NCI-H2171 treated with DMSO at 0.1 percent for 48 hours (cell line): ENCODE data around the gene GPRIN2.
A peak's percentile ranks its signal among the peaks of the same experiment; 100 is the strongest.
"Not testable (repeated sequence)": the region's sequence is repeated elsewhere in the genome, so short reads cannot be mapped to it uniquely, and the experiment has no call there.

Experiments used
- DNase-seq: peaks from one replicate; lab custom pipeline; 2025; lab: John Stamatoyannopoulos, UW

GPRIN2 gene

GRCh38 chr10:46567151-46567550, 10.7 kb upstream of the GPRIN2 start:
- DNase-seq: not testable (repeated sequence)

DNA sequence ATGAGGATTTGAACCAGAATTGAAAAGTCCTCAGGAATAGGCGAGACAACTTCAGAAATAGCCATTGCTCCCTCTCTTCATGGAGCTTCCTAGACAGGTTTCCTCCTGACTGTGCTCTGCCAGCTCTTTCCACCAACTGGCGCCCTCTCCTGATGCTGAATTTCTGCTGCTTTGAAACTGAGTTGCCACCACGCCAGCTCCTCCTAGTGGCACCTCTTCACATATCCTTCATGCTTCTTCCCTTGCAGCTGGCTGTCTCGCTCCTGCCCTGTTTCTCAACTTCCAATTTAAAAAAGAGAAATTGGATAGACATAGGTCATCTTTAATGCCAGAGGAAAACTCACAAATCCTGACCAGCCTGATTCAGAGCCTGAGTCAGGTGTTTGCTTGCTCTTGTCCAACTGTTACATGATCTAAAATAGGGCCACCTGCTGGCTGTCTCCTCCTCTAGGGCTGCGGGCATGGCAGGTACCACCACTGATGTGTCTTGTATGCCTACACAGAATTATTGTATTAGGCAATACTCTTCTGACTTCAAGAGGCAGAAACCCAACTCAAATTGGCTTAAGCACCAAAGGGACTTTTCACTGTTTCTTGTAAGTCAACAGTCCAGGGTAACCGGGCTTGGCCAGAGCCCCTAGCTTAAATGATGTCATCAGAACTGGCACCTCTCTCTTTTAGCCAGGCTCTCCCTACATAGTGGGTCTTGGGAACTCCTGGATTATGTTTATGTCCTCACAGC, 9.3 kb upstream of the GPRIN2 start:
- DNase-seq: peak; percentile 52

GRCh38 chr10:46560952-46561351, 4.5 kb upstream of the GPRIN2 start:
- no peak for DNase-seq

DNA sequence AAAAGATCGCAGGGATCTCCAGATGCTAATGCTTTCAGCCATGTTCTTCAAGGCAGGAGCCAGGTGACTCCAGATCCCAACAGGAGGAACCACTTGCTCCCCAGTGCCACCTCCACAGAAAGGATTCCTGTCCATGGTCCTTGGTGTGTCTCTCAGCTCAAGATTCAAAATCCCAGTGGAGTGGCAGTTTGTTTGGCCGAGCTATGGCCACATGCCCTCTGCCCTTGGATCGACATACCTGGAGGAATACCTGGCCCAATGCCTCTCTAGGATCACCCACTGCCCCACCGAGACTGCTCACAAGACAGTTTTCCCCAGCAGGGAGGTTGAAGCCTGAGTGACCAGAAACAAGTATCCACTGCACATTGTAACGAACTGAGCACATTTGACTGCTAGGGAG, 3.9 kb upstream of the GPRIN2 start:
- no peak for DNase-seq

DNA sequence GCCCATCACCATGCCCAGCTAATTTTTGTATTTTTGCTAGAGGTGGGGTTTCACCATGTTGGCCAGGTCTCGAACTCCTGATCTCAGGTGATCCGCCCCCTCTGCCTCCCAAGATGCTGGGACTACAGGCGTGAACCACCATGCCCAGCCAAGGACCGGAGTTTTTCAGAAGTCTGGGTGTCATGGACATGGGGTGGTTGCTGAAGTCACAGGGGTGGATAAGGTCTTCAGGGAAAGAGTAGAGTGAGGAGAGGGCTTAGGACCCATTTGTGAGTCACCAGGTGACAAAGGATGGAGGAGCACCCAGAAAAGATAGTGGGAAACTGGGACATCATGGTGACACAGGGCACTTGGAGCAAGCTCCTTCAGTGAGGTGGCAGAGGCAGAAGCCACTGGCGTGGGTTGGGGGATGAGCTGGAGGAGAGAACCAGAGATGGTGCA, 2.8 kb upstream of the GPRIN2 start:
- DNase-seq: no peak

- no peak for DNase-seq
Measured at GRCh38 chr10:46558392-46559185, 2.1 kb upstream of the GPRIN2 start.

DNA sequence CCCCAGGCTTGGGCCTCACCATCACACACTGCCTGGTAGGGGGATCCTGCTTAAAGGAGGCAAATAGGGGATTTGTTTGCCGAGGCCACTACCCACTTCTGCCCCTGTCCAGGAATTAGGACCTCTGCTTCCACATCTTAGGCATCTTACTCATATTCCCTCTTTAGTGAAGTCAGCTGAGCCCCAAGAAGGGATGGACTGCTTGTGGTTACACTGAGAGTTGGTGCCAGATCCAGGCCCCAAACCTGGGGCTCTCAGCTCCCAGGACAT, 1.6 kb upstream of the GPRIN2 start:
- no peak for DNase-seq

GRCh38 chr10:46557319-46558121, 1.1 kb upstream of the GPRIN2 start:
- no peak for DNase-seq

DNA sequence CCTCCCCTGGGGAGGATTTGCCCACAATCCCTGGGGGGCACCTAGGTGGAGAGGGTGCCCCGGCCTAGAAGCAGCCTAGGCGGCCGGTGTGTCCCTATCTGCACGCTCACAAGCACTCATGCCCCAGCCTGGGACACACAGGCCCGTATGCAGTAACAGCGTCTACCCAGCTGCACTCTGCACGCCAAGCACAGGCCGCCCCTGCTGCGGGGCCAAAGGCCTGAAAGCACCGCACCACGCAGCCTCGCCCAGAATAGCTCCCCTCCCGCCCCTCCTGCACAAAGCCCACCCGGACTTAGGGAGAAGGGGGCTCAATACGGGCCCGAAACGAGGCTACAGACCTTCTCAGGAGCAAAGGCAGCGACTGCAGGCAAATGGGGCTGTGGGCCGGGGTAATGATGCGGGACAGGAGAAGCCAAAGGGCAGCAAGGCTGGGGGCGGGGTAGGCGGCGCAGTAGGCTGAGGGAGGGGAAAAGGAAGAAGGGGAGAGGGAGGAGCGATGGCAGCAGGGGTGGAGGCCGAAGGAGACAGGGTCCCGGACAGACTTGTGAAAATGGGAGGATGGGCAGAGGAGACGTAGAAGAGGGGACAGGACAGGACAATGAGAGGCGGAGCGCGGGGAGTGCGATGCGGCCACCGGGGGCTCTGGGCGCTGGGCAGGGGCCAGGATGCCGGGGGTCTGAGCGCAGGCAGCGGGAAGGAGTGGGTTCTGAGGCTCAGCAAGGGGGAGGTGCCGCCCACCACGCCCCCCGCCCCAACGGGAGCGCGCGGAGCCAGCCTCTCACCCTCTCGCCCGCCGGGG, 544 bp downstream of the GPRIN2 start:
- DNase-seq: peak; percentile 20

DNA sequence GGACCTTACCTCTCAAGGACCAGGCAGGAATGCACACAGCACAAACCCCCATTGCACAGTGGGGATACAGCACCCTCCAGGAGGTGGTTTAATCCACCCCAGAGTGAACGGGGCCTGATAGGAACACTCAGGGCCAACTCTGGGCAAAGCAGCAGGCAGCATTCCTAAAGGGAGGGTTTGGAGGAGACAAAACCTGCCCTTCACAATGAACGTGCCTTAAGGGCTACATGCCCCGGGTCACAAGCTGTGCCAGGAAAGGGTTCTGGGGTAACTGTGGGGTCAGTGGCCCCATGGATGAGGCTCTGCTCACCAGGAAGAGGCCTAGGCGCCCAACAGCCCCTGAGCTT, 1.1 kb downstream of the GPRIN2 start:
- no peak for DNase-seq

GRCh38 chr10:46554166-46554781, 2.2 kb downstream of the GPRIN2 start:
- no peak for DNase-seq

- no peak for DNase-seq
Measured at GRCh38 chr10:46553238-46554049, 3.0 kb downstream of the GPRIN2 start.

- no peak for DNase-seq
Measured at GRCh38 chr10:46552526-46553237, 3.8 kb downstream of the GPRIN2 start.

DNA sequence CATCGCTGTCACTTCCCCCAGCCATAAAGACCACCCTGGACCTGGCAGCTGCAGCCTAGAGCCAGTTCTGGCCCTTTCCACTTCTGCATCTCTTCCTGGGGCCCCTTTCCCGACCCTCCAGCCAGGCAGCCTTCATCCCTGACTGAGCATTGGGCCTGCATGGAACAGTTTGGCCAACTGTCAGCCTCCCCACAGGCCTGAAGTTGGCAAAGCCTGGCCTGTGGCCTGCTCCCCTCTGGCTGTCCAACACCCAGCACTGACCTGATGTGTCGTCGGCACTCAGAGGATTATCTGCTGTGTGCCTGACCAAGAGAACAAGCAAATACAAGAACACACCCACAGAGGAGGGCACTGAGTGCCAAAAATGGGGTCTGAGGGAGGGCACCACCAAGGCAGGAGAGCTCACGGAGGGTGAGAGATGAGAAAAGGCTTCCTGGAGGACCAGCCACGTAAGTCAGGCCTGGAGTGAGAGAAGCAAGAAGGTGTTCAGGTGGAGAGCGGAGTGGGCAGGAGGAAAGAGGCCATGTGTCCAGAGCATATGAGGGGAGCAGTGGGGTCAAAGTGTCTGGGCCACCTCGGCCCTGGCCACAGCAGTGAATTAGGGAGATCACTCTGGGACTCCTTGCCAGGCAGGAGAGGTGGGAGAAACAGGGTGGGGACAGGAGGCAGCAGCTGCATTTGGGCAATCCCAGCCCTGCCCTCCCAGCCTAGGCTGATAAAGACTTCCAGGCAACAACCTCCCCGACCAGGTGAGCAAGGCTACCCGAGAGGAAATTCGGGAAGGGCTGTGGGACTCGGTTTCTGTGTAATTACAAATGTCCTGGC, 4.5 kb downstream of the GPRIN2 start:
- DNase-seq: no peak

DNA sequence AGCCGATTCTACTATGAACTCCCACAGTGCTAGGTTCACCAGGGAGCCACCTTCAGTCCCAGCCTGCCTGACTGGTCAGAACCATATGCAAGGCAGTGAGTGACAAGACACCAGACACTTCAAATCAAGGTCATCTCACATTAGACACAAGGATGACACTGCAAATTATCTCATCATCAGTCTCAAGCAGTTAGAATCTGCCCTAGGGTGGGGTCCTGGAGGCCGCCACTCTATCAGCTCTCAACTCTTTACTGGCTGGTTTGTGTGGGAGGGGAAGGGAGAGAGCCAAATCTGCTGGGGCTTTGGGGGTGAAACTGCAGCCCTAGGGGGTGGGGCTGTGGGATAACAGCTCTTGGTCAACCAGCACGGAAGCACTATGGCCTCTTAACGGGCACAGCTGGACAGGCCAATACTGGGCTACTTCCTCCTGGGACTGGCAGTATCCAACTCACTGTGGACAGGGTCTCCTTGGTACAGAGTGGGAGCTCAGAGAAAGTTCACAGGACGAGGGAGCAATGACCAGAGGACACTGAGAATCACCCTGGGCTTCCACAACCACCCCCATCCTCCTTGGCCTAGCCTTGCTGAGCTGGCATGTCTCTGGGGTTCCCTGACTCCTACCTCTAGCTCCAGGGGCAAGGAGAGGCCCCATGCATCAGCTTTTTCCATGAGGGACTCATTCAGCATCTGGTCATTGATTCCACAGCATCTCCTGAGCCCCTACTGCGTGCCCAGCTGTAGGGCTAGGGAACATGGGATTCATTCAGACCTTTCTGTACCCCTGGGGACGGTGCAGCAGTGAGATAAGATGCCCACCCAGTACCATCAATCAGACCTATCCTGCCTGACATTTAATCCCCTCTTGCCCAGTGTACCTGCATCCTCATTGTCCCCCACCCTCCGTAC, 5.4 kb downstream of the GPRIN2 start:
- no peak for DNase-seq

DNA sequence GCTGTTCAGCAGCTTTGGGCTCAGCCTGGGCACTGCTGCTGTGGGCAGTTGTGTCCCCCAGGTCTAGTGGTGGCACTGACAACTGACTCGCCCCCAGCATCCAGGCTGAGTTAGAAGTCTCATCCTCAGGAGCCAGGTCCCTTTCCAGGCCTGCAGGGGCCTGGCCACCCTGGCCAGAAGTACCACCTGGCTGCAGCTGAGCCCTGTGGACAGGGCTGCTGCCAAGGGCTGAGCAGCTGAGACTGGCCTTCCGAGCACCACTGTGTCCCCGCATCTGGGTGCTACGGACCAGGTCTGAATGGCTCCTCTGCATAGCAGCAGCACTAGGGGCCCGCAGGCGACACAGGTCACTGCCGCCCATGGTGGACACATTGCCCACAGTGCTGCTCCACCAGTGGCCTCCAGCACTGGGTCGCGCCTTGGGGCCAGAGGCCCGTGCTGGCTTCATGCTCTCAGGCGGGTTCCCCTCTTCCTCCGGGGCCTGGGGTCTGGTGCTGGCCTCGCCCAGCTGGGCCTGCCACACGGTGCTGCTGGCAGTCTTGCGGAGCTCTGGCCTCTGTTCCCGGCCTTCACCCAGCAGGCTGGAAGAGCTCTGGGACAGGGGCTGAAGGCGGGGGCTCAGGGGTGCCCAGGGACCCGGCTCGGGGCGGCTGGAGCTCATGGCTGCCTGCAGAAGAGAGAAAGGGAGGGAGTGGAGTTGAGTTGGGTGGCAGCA, 6.2 kb downstream of the GPRIN2 start:
- no peak for DNase-seq
